LNCaP clone FGC (cell line): ENCODE measurements around the gene KCNIP4.

Experiments used
- DNase-seq: peaks from one replicate; pipeline ENCODE4 v3.0.0-alpha.2; 2011; ENCODE audit warnings: low read depth
- H3K4me3 ChIP-seq: 2 replicates; pipeline ENCODE4 v1.5.1; 2011; ENCODE audit warnings: mild to moderate bottlenecking, low read depth, low read length, control low read depth
- CTCF ChIP-seq: IDR thresholded peaks from 2 replicates; pipeline ENCODE4 v1.5.1; 2012; ENCODE audit warnings: mild to moderate bottlenecking; ENCODE audit not compliant: control insufficient read depth, insufficient read depth; ENCODE audit errors: extremely low read depth

Gene KCNIP4

GRCh38 chr4:20881658-20882057 is 1066.9 kb downstream of the KCNIP4 start:
- DNase-seq: no peak
- H3K4me3 ChIP-seq: no peak overlapping the region
- no peak for TF ChIP-seq CTCF

- no peak for TF ChIP-seq CTCF
- no peak for DNase-seq
- no peak overlapping the region for H3K4me3 ChIP-seq
Observed at GRCh38 chr4:20878806-20879205, 1069.8 kb downstream of the KCNIP4 start.

DNA sequence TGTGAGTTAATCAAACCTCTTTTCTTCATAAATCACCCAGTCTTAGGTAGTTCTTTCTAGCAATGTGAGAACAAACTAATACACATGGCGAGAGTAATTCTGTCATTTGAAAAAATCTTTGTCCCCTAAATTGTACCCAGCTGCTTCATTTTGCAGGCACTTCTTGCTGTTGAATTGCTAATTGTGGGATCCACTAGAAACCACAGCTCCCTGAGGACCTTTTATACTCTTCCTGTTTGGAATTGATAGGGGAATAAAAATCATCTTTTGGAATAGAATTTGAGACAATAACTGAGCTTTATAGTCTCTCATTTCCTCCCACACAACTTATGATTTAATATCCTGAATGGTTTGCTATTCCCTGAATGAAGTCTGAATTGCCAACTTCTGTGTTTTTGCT is 1078.1 kb downstream of the KCNIP4 start:
- TF ChIP-seq CTCF: no peak
- no peak for DNase-seq
- no peak overlapping the region for H3K4me3 ChIP-seq

GRCh38 chr4:20868108-20868507 is 1080.5 kb downstream of the KCNIP4 start:
- TF ChIP-seq CTCF: no peak
- H3K4me3 ChIP-seq: no peak overlapping the region
- no peak for DNase-seq

DNA sequence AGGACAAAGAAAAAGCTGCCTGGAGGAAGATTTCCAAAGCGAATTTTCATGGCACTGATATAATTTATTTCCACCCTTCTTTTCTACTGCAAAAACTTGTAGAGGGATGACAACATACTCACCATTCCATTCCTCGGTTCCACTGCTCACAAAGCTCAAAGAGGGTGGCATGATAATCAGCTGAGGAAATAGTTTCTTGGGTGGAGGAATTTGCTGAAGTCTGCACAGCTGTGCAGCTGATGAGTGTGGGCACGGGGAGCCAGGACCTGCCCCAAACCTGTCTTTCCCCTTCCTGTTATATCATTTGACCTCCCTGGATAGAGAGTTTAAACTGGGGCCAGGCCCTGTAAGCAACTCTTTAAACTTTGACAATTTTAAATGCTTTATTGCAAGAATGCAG is 1087.7 kb downstream of the KCNIP4 start:
- TF ChIP-seq CTCF: no peak
- no peak overlapping the region for H3K4me3 ChIP-seq
- no peak for DNase-seq

GRCh38 chr4:20859097-20859781 is 1089.3 kb downstream of the KCNIP4 start:
- no peak overlapping the region for H3K4me3 ChIP-seq
- TF ChIP-seq CTCF: no peak
- no peak for DNase-seq

- no peak for DNase-seq
- no peak for TF ChIP-seq CTCF
- H3K4me3 ChIP-seq: no peak overlapping the region
Observed at GRCh38 chr4:20857081-20857480, 1091.5 kb downstream of the KCNIP4 start.
